Neutrophil (primary cell): ENCODE results near the gene FOXC2.

Source experiments
- H3K27ac ChIP-seq: fragments of 200-600 bp; sonication (generic); 2 replicates; pipeline ENCODE4 v1.5.1; 2016; ENCODE audit warnings: mild to moderate bottlenecking, moderate library complexity
- H3K27me3 ChIP-seq: fragments of 200-600 bp; sonication (generic); 2 replicates; pipeline ENCODE4 v1.6.0; 2016; ENCODE audit warnings: mild to moderate bottlenecking
- H3K36me3 ChIP-seq: fragments of 200-600 bp; sonication (generic); 2 replicates; pipeline ENCODE4 v1.5.1; 2017
- H3K4me1 ChIP-seq, 2 experiments: fragments of 200-600 bp in 1 of 2; sonication (generic) in 1 of 2; 1 replicate in 1 of 2; 2 replicates in 1 of 2; pipeline versions ENCODE4 v1.5.1 to v1.6.1; 2013 to 2016; ENCODE audit warnings: low read depth in 1 of 2, low read length in 1 of 2, mild to moderate bottlenecking in 1 of 2, moderate library complexity in 1 of 2; ENCODE audit not compliant: control insufficient read depth in 1 of 2, insufficient read depth in 1 of 2
- H3K4me3 ChIP-seq, 2 experiments: fragments of 200-600 bp in 1 of 2; sonication (generic) in 1 of 2; 1 replicate in 1 of 2; 2 replicates in 1 of 2; pipeline ENCODE4 v1.5.1; 2013 to 2016; ENCODE audit warnings: low read depth in 1 of 2, low read length in 1 of 2, mild to moderate bottlenecking in 1 of 2, moderate library complexity in 1 of 2
- H3K9me3 ChIP-seq: fragments of 200-600 bp; sonication (generic); 2 replicates; pipeline ENCODE4 v1.5.1; 2016
- CTCF ChIP-seq: fragments of 200-600 bp; sonication (generic); IDR thresholded peaks from 2 replicates; pipeline ENCODE4 v1.5.1; 2016; ENCODE audit warnings: antibody characterized with exemption

Gene FOXC2

GRCh38 chr16:86554599-86554916, 12.1 kb upstream of the FOXC2 start:
- H3K27me3 ChIP-seq = peaks cover 37% of the 10 kb centered on the region
- no peak for TF ChIP-seq CTCF
- peaks cover 25% of the 10 kb centered on the region for H3K36me3 ChIP-seq
- H3K4me3 ChIP-seq = peak overlapping the region; percentile 82 to 95
- H3K4me1 ChIP-seq = peaks cover 13 to 16% of the 10 kb centered on the region in 2 experiments
- H3K27ac ChIP-seq = peak overlapping the region; percentile 75
- no peaks in the 10 kb centered on the region for H3K9me3 ChIP-seq

GRCh38 chr16:86554917-86555703, 11.5 kb upstream of the FOXC2 start, which contains the start of gene MTHFSD:
Gene MTHFSD, minus strand, starts transcription at chr16:86555235. Its CDS starts 51 bp downstream, at chr16:86555184.
- peaks cover 13 to 16% of the 10 kb centered on the region in 2 experiments for H3K4me1 ChIP-seq
- peaks cover 42% of the 10 kb centered on the region for H3K27me3 ChIP-seq
- H3K9me3 ChIP-seq = no peaks in the 10 kb centered on the region
- peak within 1 kb of the TSS; percentile 75 for H3K27ac ChIP-seq
- peak within 1 kb of the TSS; percentile 82 to 95 for H3K4me3 ChIP-seq
- peak; percentile 26 for TF ChIP-seq CTCF
- H3K36me3 ChIP-seq = peaks cover 20% of the 10 kb centered on the region

- TF ChIP-seq CTCF = no peak
- Histone ChIP-seq H3K27me3 (peaks cover 46% of the 10 kb centered on the region), H3K36me3 (peaks cover 14% of the 10 kb centered on the region)
These were observed 10.9 kb upstream of the FOXC2 start for GRCh38 chr16:86555704-86556075.

GRCh38 chr16:86556576-86556975, 10.1 kb upstream of the FOXC2 start:
- Histone ChIP-seq H3K27me3 (peaks cover 55% of the 10 kb centered on the region), H3K36me3 (peaks cover 6% of the 10 kb centered on the region), H3K9me3 (no peaks in the 10 kb centered on the region), H3K27ac (no peak overlapping the region), H3K4me1 (peaks cover 13 to 16% of the 10 kb centered on the region in 2 experiments), H3K4me3 (no peak overlapping the region)
- no peak for TF ChIP-seq CTCF

More at GRCh38 chr16:86555704-86556075, 10.9 kb upstream of the FOXC2 start:
- Histone ChIP-seq H3K9me3 (no peaks in the 10 kb centered on the region), H3K4me1 (peaks cover 13 to 16% of the 10 kb centered on the region in 2 experiments), H3K4me3 (peak overlapping the region; percentile 82 to 95), H3K27ac (no peak overlapping the region)

GRCh38 chr16:86557587-86557986, 9.0 kb upstream of the FOXC2 start:
- H3K36me3 ChIP-seq = no peaks in the 10 kb centered on the region
- no peak overlapping the region for H3K27ac ChIP-seq
- H3K4me3 ChIP-seq = no peak overlapping the region
- H3K4me1 ChIP-seq = peaks cover 13 to 16% of the 10 kb centered on the region in 2 experiments
- H3K27me3 ChIP-seq = peaks cover 65% of the 10 kb centered on the region
- TF ChIP-seq CTCF = no peak
- H3K9me3 ChIP-seq = no peaks in the 10 kb centered on the region
